Activated CD4-positive, alpha-beta memory T cell treated with anti-CD3 and anti-CD28 coated beads, Interleukin-2, amount 10 ng/mL, durations not matched to agents 7 days and 5 days (primary cell): ENCODE measurements around the gene KRTAP4-11. TPM values are rescaled to one million over a fixed set of nuclear protein-coding genes. Genes with fewer than 3 reads are reported as not detected.
"Not testable (repeated sequence)": the region's sequence is repeated elsewhere in the genome, so short reads cannot be mapped to it uniquely, and the experiment has no call there.

Experiments
- CTCF ChIA-PET: fragments of 350-600 bp; sonication (Branson Sonifier 250); formaldehyde crosslinking; loops from one replicate; lab custom pipeline; 2021; ENCODE audit warnings: antibody characterized with exemption, inconsistent platforms; lab: Charles Lee
- POLR2A ChIA-PET: fragments of 350-600 bp; sonication (Branson Sonifier 250); formaldehyde crosslinking; loops from one replicate; lab custom pipeline; 2021; ENCODE audit warnings: antibody characterized with exemption; lab: Charles Lee
- DNase-seq: peaks from one replicate; pipeline ENCODE4 v3.0.0-alpha.2; 2020
- H3K27ac Mint-ChIP-seq: one replicate; pipeline ENCODE4 v1.8.0; 2021; ENCODE audit warnings: mild to moderate bottlenecking, mixed read lengths
- H3K27me3 Mint-ChIP-seq: one replicate; pipeline ENCODE4 v1.8.0; 2021; ENCODE audit warnings: mixed read lengths
- H3K36me3 Mint-ChIP-seq: one replicate; pipeline ENCODE4 v1.8.0; 2021; ENCODE audit warnings: low read depth, mixed read lengths
- H3K4me1 Mint-ChIP-seq: one replicate; pipeline ENCODE4 v1.8.0; 2021; ENCODE audit warnings: mixed read lengths
- H3K4me3 Mint-ChIP-seq: one replicate; pipeline ENCODE4 v1.8.0; 2021; ENCODE audit warnings: mild to moderate bottlenecking, mixed read lengths
- H3K9me3 Mint-ChIP-seq: one replicate; pipeline ENCODE4 v1.8.0; 2021; ENCODE audit warnings: mixed read lengths
- total RNA-seq, 2 experiments: library from RNA; stranded (reverse); gene quantifications; one replicate each; pipeline ENCODE4 v1.2.3, GENCODE V29; 2021

Gene KRTAP4-11
- total RNA-seq, 2 experiments from 2014 or later, result not detected

- no peak for DNase-seq
- H3K4me3 Mint-ChIP-seq, result no peak overlapping the region
- no peak overlapping the region for H3K27ac Mint-ChIP-seq
- peaks cover 2% of the 10 kb centered on the region for H3K27me3 Mint-ChIP-seq
- H3K36me3 Mint-ChIP-seq, result peaks cover 3% of the 10 kb centered on the region
- peaks cover 15% of the 10 kb centered on the region for H3K9me3 Mint-ChIP-seq
- no peaks in the 10 kb centered on the region for H3K4me1 Mint-ChIP-seq
- CTCF ChIA-PET, result no interaction called here
- POLR2A ChIA-PET, result no interaction called here
Measured at GRCh38 chr17:41141361-41141760, 23.2 kb upstream of the KRTAP4-11 start.

GRCh38 chr17:41140360-41141131 is 22.4 kb upstream of the KRTAP4-11 start, which contains the start of gene KRTAP4-6:
KRTAP4-6 (minus strand) TSS chr17:41140544; CDS start chr17:41140487, 57 bp downstream.
- no peaks in the 10 kb centered on the region for H3K4me1 Mint-ChIP-seq
- H3K27ac Mint-ChIP-seq, result no peak within 1 kb of the TSS
- H3K27me3 Mint-ChIP-seq, result peaks cover 2% of the 10 kb centered on the region
- DNase-seq, result no peak
- CTCF ChIA-PET, result no interaction called here
- no peak within 1 kb of the TSS for H3K4me3 Mint-ChIP-seq
- H3K36me3 Mint-ChIP-seq, result peaks cover 3% of the 10 kb centered on the region
- peaks cover 15% of the 10 kb centered on the region for H3K9me3 Mint-ChIP-seq
- POLR2A ChIA-PET, result no interaction called here

GRCh38 chr17:41139865-41140264 is 21.7 kb upstream of the KRTAP4-11 start:
- H3K4me3 Mint-ChIP-seq, H3K27me3 Mint-ChIP-seq, H3K4me1 Mint-ChIP-seq, H3K36me3 Mint-ChIP-seq, DNase-seq, POLR2A ChIA-PET, CTCF ChIA-PET, H3K27ac Mint-ChIP-seq: not testable (repeated sequence)
- peaks cover 15% of the 10 kb centered on the region for H3K9me3 Mint-ChIP-seq

GRCh38 chr17:41133880-41134735 is 15.9 kb upstream of the KRTAP4-11 start:
- Mint-ChIP-seq H3K36me3 (no peaks in the 10 kb centered on the region), H3K27ac (no peak overlapping the region), H3K4me3 (no peak overlapping the region), H3K4me1 (no peaks in the 10 kb centered on the region), H3K9me3 (peaks cover 2% of the 10 kb centered on the region), H3K27me3 (peaks cover 2% of the 10 kb centered on the region)
- ChIA-PET POLR2A (no interaction called here), CTCF (no interaction called here)
- no peak for DNase-seq

GRCh38 chr17:41131979-41132378 is 13.8 kb upstream of the KRTAP4-11 start:
- H3K27me3 Mint-ChIP-seq, result no peaks in the 10 kb centered on the region
- H3K27ac Mint-ChIP-seq, result no peak overlapping the region
- CTCF ChIA-PET, result no interaction called here
- no peaks in the 10 kb centered on the region for H3K36me3 Mint-ChIP-seq
- no peaks in the 10 kb centered on the region for H3K9me3 Mint-ChIP-seq
- DNase-seq, result no peak
- POLR2A ChIA-PET, result no interaction called here
- no peaks in the 10 kb centered on the region for H3K4me1 Mint-ChIP-seq
- no peak overlapping the region for H3K4me3 Mint-ChIP-seq

GRCh38 chr17:41127371-41127770 is 9.2 kb upstream of the KRTAP4-11 start:
- Mint-ChIP-seq H3K36me3 (no peaks in the 10 kb centered on the region), H3K27ac (no peak overlapping the region), H3K9me3 (no peaks in the 10 kb centered on the region), H3K4me1 (peaks cover 8% of the 10 kb centered on the region), H3K4me3 (no peak overlapping the region), H3K27me3 (peaks cover 4% of the 10 kb centered on the region)
- ChIA-PET POLR2A (no interaction called here), CTCF (no interaction called here)
- DNase-seq, result no peak

- Mint-ChIP-seq H3K27me3 (peaks cover 4% of the 10 kb centered on the region), H3K4me3 (no peak overlapping the region), H3K36me3 (no peaks in the 10 kb centered on the region)
Measured at GRCh38 chr17:41126412-41126811, 8.2 kb upstream of the KRTAP4-11 start.

GRCh38 chr17:41125064-41125463 is 6.9 kb upstream of the KRTAP4-11 start:
- no peak overlapping the region for H3K4me3 Mint-ChIP-seq
- H3K36me3 Mint-ChIP-seq, result no peaks in the 10 kb centered on the region
- peaks cover 4% of the 10 kb centered on the region for H3K27me3 Mint-ChIP-seq
- CTCF ChIA-PET, result no interaction called here
- peaks cover 1% of the 10 kb centered on the region for H3K9me3 Mint-ChIP-seq
- DNase-seq, result no peak
- peaks cover 12% of the 10 kb centered on the region for H3K4me1 Mint-ChIP-seq
- POLR2A ChIA-PET, result no interaction called here
- H3K27ac Mint-ChIP-seq, result no peak overlapping the region

More at GRCh38 chr17:41126412-41126811, 8.2 kb upstream of the KRTAP4-11 start:
- Mint-ChIP-seq H3K27ac (no peak overlapping the region), H3K4me1 (peaks cover 8% of the 10 kb centered on the region), H3K9me3 (no peaks in the 10 kb centered on the region)
- CTCF ChIA-PET, result no interaction called here
- DNase-seq, result no peak
- POLR2A ChIA-PET, result no interaction called here

- DNase-seq, CTCF ChIA-PET, H3K4me3 Mint-ChIP-seq, H3K27me3 Mint-ChIP-seq, POLR2A ChIA-PET, H3K27ac Mint-ChIP-seq, H3K9me3 Mint-ChIP-seq, H3K36me3 Mint-ChIP-seq: not testable (repeated sequence)
- peaks cover 12% of the 10 kb centered on the region for H3K4me1 Mint-ChIP-seq
Measured at GRCh38 chr17:41123991-41124371, 5.8 kb upstream of the KRTAP4-11 start, which contains the start of gene KRTAP4-12. KRTAP4-12 (minus strand) TSS chr17:41124182; CDS start chr17:41124122, 60 bp downstream.

- CTCF ChIA-PET, H3K27ac Mint-ChIP-seq, DNase-seq, H3K36me3 Mint-ChIP-seq, POLR2A ChIA-PET, H3K27me3 Mint-ChIP-seq, H3K9me3 Mint-ChIP-seq, H3K4me3 Mint-ChIP-seq: not testable (repeated sequence)
- H3K4me1 Mint-ChIP-seq, result peaks cover 12% of the 10 kb centered on the region
Measured at GRCh38 chr17:41123292-41123990, 5.3 kb upstream of the KRTAP4-11 start.

GRCh38 chr17:41121742-41122141 is 3.6 kb upstream of the KRTAP4-11 start:
- H3K4me1 Mint-ChIP-seq, result peaks cover 12% of the 10 kb centered on the region
- H3K9me3 Mint-ChIP-seq, result peaks cover 1% of the 10 kb centered on the region
- ChIA-PET CTCF (no interaction called here), POLR2A (no interaction called here)
- peaks cover 9% of the 10 kb centered on the region for H3K27me3 Mint-ChIP-seq
- DNase-seq, result no peak
- H3K4me3 Mint-ChIP-seq, result no peak overlapping the region
- no peaks in the 10 kb centered on the region for H3K36me3 Mint-ChIP-seq
- H3K27ac Mint-ChIP-seq, result no peak overlapping the region

GRCh38 chr17:41119696-41120690 is 1.8 kb upstream of the KRTAP4-11 start:
- H3K9me3 Mint-ChIP-seq, DNase-seq, H3K36me3 Mint-ChIP-seq, POLR2A ChIA-PET, H3K4me1 Mint-ChIP-seq, CTCF ChIA-PET, H3K4me3 Mint-ChIP-seq, H3K27ac Mint-ChIP-seq: not testable (repeated sequence)
- H3K27me3 Mint-ChIP-seq, result peaks cover 14% of the 10 kb centered on the region
